Smooth muscle cell of the pulmonary artery (primary cell): ENCODE measurements around the gene PDXP. TPM values are rescaled to one million over a fixed set of nuclear protein-coding genes. Genes with fewer than 3 reads are reported as not detected.

Source experiments
- total RNA-seq: library from RNA; depleted of rRNA; stranded (reverse); fragments of >200 nt; gene quantifications from 2 replicates; pipeline ENCODE4 v1.2.3, GENCODE V29; 2014

Gene PDXP, protein sequence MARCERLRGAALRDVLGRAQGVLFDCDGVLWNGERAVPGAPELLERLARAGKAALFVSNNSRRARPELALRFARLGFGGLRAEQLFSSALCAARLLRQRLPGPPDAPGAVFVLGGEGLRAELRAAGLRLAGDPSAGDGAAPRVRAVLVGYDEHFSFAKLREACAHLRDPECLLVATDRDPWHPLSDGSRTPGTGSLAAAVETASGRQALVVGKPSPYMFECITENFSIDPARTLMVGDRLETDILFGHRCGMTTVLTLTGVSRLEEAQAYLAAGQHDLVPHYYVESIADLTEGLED
- total RNA-seq, result 14.0 and 18.2 TPM in 2 replicates

DNA sequence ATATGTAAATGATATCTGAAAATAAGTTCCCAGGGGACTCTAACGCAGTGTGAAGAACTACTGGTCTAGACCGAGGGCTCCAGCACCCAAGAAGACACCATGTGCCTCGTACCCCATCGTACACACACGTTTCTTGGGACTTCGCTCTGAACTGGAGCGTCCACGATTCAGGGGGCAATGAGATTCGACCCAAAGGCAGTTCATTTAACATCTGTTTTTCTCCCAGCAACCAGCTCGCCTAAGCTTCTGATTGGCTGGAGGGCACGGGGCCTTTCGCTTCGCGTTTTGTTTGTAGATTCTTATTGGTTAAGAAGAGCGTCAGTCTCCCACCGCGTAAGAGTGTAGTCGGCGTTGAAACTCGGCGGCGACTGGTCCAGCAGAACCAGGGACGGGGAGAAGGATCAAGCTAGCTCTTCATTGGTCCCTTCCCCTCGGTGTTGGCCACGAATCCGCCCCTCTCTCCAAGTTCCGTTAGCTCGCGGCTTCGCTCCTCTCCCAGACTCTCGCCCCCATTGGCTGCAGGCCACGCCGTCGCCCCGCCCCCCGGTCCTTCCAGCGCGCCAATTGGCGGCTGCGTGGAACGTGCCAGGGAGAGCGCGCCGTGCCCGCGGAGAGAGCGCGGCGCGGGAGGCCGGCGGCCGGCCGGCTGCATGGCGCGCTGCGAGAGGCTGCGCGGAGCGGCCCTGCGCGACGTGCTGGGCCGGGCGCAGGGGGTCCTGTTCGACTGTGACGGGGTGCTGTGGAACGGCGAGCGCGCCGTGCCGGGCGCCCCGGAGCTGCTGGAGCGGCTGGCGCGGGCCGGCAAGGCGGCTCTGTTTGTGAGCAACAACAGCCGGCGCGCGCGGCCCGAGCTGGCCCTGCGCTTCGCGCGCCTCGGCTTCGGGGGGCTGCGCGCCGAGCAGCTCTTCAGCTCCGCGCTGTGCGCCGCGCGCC lies at the start of gene PDXP:
PDXP (plus strand) TSS at position 591 of the 933 bp plus-strand sequence; CDS start at position 651, 60 bp downstream.

DNA sequence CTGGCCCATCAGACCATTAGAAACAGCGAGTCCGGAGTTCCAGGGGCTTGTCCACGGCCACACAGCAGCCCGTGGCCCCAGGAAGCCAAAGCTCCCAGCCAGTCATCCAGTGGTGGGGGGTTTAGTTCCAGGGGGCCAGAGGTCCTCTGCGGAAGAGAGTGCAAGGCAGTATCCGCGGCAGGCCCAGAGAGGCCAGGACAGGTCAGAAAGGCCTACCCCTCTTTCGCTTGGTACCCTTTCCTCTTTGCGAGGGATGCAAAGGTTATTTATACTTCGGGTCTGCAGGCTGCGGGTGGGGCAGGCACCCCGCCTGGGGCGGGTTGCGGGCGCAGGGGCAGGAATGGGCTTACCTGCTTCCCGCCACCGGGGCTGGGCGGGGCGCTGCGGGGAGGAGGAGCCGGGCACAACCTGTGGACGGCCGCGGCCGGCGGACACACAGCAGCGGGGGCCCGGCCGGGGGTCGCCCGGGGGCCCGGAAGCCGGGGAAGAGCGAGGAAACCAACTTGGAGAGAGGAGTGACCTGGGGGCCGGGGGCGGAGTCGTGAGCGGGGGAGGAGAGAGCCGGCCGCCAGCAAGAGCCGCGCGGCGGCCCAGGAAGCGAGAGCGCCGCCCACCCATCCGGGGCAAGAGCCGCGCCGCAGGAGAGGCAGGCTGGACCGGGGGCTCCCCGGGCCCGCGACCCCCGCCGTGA lies 19.3 kb upstream of the PDXP start, which contains the start of gene SH3BP1:
SH3BP1 (plus strand) TSS at position 600 of the 691 bp plus-strand sequence. CDS start 119 bp downstream, outside the sequence.

DNA sequence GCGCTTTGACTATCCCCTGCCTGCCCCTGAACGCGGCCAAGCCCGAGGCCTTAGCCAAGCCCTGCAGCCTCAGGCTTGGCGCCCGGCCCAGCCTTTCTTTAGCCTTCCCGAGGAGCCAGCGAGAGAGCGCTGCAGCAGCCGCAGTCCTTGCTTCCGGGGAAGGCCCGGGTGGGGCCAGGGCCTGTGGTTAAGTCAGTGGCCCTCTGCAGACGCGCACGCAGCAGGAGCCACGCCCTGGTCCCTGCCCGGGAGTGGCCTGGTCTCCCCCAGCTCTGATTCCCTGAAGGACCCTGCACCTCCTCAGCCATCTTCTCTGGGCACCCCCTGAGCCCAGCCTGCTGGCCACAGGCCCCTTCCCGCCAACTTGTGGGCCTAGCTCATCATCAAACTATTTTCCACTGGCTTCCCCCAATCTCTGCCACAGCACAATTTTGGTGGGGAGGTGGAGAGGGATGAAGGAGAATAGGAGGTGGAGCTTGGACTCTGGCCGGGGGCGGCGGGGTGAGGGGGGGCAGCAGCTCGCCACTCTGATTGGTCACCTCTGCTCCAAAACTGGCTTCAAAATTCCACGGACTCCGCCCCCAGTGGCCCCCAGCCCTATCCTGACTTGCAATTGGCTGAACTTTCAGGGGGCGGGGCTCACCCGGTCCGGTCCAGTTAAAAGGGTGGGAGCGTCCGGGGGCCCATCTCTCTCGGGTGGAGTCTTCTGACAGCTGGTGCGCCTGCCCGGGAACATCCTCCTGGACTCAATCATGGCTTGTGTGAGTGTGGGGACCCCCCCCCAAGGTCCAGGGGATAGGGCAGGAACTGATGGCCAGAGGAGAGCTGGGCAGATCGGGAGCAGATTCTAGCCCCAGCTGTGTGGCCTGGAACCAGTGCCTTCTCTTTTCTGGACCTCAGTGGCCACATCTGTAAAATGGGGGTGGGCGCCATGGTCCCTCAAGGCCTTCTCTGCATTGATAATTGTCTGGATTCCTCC lies 16.7 kb downstream of the PDXP start, which contains the start of gene LGALS1:
LGALS1 (plus strand) TSS at position 686 of the 979 bp plus-strand sequence; CDS start at position 753, 67 bp downstream.

DNA sequence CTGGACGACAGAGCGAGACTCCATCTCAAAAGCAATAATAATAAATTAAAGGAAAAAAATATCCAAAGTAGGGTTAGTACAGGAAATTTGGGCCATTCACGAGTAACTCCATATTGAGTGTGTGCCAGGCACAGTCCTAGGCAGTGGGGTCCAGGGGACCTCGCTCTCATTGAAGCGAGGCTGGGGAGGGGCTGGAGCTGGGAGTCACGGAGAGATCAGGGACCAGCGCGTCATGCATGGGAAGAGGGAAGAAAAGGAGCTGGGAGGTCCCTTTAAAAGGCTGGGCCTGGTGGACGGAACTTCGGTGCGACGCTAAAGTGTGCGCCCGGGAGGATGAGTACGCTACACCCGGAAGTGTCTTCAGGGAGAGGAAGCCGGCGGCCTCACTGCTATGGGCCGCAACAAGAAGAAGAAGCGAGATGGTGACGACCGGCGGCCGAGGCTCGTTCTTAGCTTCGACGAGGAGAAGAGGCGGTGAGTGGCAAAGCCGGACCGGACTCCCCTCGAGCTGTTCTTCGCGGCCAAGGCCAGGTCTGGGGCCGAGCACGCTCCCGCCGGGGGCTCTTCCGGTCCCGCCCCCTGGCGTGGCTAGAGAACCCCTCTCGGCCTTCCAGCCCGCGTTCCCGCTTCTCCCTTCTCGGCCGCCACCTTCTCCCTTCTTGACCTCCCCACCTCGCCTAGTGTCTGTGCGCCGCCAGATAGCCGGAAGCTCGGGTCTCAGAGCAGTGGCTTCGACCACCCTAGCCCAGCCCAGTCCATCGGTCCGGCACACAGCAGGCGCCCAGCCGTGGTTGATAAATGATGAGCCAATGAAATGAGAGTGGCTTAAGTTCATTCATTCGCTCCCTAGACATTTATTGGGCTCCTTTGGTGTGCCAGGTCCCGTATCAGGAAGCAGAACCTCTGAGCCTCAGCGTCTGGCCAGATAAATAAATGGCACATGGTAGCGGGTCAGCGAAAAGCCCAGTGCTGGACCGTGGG lies 27.8 kb downstream of the PDXP start, which contains the start of gene NOL12:
NOL12 (plus strand) TSS at position 342 of the 981 bp plus-strand sequence; CDS start at position 392, 50 bp downstream.

DNA sequence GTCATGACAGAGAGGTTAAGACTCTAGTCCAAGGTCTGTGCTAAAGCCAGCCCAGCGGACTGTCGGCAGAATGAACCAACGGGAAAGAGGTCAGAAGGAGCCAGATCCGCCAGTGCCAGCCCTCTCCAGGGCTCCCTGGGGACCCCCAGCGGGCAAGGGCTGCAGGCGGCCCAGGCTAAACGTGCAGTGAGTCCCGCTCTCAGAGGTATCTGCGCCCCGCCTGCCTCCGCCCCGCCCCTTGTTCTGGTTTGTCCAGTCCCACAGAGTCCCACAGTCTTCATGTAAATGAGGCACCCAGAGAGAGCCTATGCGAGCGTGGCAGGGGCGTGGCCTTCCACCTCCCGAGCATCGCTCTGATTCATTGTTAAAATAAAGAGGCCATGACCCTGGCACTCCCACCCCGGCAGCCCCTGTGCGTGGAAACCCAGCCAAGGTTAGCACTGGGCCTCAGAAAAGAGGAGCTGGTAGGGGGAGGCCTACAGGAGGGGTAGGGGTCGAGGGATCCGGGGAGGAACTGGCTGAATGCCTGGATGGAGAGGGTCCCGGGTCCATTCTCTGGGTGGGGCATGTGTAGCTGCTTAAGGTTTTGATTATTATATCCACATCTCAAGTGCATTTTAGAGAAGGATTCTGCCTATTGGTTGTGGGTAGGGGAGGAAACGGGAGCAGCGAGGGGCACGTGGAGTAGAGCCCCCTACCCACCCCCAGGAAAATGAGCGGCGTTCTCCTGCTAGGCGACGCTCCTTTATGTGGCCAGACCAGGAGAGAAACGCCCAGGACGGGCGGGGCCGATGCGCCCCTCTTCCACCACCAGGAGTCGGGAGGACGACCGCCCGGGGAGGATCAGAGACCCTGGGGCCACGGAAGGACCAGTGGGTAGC lies 38.4 kb downstream of the PDXP start, which contains the start of gene TRIOBP:
TRIOBP (plus strand) TSS at position 392 of the 881 bp plus-strand sequence. CDS start 4,318 bp downstream, outside the sequence.

Other genes with a start within 250 kb of the PDXP start
- gene ELFN2, start 231.2 kb upstream of the PDXP start, total RNA-seq, result under 0.01 and 0.10 TPM in 2 replicates
- 0.07 and 0.30 TPM in 2 replicates for gene MFNG, start 172.3 kb upstream of the PDXP start, total RNA-seq
- 0.91 and 3.4 TPM in 2 replicates for gene CARD10, start 139.3 kb upstream of the PDXP start, total RNA-seq
- gene CDC42EP1, start 98.2 kb upstream of the PDXP start, total RNA-seq, result 28.5 and 37.0 TPM in 2 replicates
- not detected in 2 replicates for gene LGALS2, start 78.6 kb upstream of the PDXP start, total RNA-seq
- gene GGA1, start 49.9 kb upstream of the PDXP start, total RNA-seq, result 39.5 and 47.0 TPM in 2 replicates
- gene SH3BP1, start 19.1 kb upstream of the PDXP start, total RNA-seq, result 10.6 and 13.7 TPM in 2 replicates
- gene LGALS1, start 16.9 kb downstream of the PDXP start, total RNA-seq, result 4,182 and 4,880 TPM in 2 replicates
- gene NOL12, start 27.6 kb downstream of the PDXP start, total RNA-seq, result 8.5 and 11.3 TPM in 2 replicates
- gene TRIOBP, start 38.3 kb downstream of the PDXP start, total RNA-seq, result 176 and 183 TPM in 2 replicates
- gene GCAT, start 149.2 kb downstream of the PDXP start, total RNA-seq, result 20.2 and 33.1 TPM in 2 replicates
- 0.07 TPM in 1 of 2 replicates, not detected in the other for gene GALR3, start 164.7 kb downstream of the PDXP start, total RNA-seq
- gene ANKRD54, start 185.6 kb downstream of the PDXP start, total RNA-seq, result 19.4 and 26.2 TPM in 2 replicates
- gene EIF3L, start 190.7 kb downstream of the PDXP start, total RNA-seq, result 343 and 385 TPM in 2 replicates
- gene MICALL1, start 247.6 kb downstream of the PDXP start, total RNA-seq, result 20.3 and 36.5 TPM in 2 replicates